Trophoblast cell (in vitro differentiated cells and primary cell): ENCODE data around the gene GPR25.
A peak's percentile ranks its signal among the peaks of the same experiment; 100 is the strongest.

Experiments used
- DNase-seq, 2 donors: peaks; one replicate each; pipeline ENCODE4 v3.0.0-alpha.2; 2016
- H2AFZ ChIP-seq: 2 replicates; pipeline ENCODE4 v1.6.1; 2013; ENCODE audit warnings: low read length, moderate library complexity, mild to moderate bottlenecking; ENCODE audit not compliant: insufficient read depth, poor library complexity
- H2AK5ac ChIP-seq: 2 replicates; pipeline ENCODE4 v1.6.1; 2013; ENCODE audit warnings: mild to moderate bottlenecking, low read length
- H2BK120ac ChIP-seq: 2 replicates; pipeline ENCODE4 v1.6.1; 2013; ENCODE audit warnings: low read length, mild to moderate bottlenecking, moderate library complexity; ENCODE audit not compliant: insufficient read depth, poor library complexity
- H2BK12ac ChIP-seq: 2 replicates; pipeline ENCODE4 v1.6.1; 2013; ENCODE audit warnings: mild to moderate bottlenecking, low read length, moderate library complexity
- H2BK5ac ChIP-seq: 2 replicates; pipeline ENCODE4 v1.6.1; 2013; ENCODE audit warnings: low read length, low read depth, moderate library complexity, mild to moderate bottlenecking; ENCODE audit not compliant: poor library complexity
- H3K14ac ChIP-seq: 2 replicates; pipeline ENCODE4 v1.6.1; 2013; ENCODE audit warnings: mild to moderate bottlenecking, low read length
- H3K18ac ChIP-seq: 2 replicates; pipeline ENCODE4 v1.6.1; 2013; ENCODE audit warnings: mild to moderate bottlenecking, low read length
- H3K23ac ChIP-seq: 2 replicates; pipeline ENCODE4 v1.6.1; 2013; ENCODE audit warnings: low read length
- H3K27ac ChIP-seq: 2 replicates; pipeline ENCODE4 v1.5.1; 2013; ENCODE audit warnings: low read depth, mild to moderate bottlenecking, inconsistent platforms, low read length, moderate library complexity
- H3K27me3 ChIP-seq: 2 replicates; pipeline ENCODE4 v1.6.1; 2013; ENCODE audit warnings: inconsistent platforms, mild to moderate bottlenecking, low read length, moderate library complexity; ENCODE audit not compliant: insufficient read depth
- H3K36me3 ChIP-seq, 2 experiments: 1 replicate in 1 of 2; 2 replicates in 1 of 2; pipeline ENCODE4 v1.6.1; 2013; ENCODE audit warnings: low read length in 2 of 2, mild to moderate bottlenecking in 2 of 2, moderate library complexity in 1 of 2; ENCODE audit not compliant: insufficient read depth in 2 of 2, control insufficient read depth in 1 of 2
- H3K4ac ChIP-seq: 2 replicates; pipeline ENCODE4 v1.6.1; 2013; ENCODE audit warnings: low read depth, mild to moderate bottlenecking, low read length, moderate library complexity
- H3K4me1 ChIP-seq, 2 experiments: 1 replicate in 1 of 2; 2 replicates in 1 of 2; pipeline ENCODE4 v1.6.1; 2013; ENCODE audit warnings: low read length in 2 of 2, mild to moderate bottlenecking in 2 of 2, moderate library complexity in 1 of 2; ENCODE audit not compliant: insufficient read depth in 2 of 2, control insufficient read depth in 1 of 2
- H3K4me2 ChIP-seq: 2 replicates; pipeline ENCODE4 v1.6.1; 2013; ENCODE audit warnings: inconsistent platforms, mild to moderate bottlenecking, low read length, moderate library complexity
- H3K4me3 ChIP-seq: 2 replicates; pipeline ENCODE4 v1.5.1; 2013; ENCODE audit warnings: mild to moderate bottlenecking, low read depth, low read length, inconsistent platforms
- H3K79me1 ChIP-seq: one replicate; pipeline ENCODE4 v1.6.1; 2013; ENCODE audit warnings: low read length
- H3K79me2 ChIP-seq: 2 replicates; pipeline ENCODE4 v1.6.1; 2013; ENCODE audit warnings: low read length, mild to moderate bottlenecking; ENCODE audit not compliant: control insufficient read depth, insufficient read depth, poor library complexity
- H3K9ac ChIP-seq: 2 replicates; pipeline ENCODE4 v1.6.1; 2013; ENCODE audit warnings: mild to moderate bottlenecking, low read length
- H3K9me3 ChIP-seq: 2 replicates; pipeline ENCODE4 v1.6.1; 2013; ENCODE audit warnings: low read depth, mild to moderate bottlenecking, control low read depth, inconsistent platforms, low read length; ENCODE audit not compliant: insufficient read depth
- H4K12ac ChIP-seq: 2 replicates; pipeline ENCODE4 v1.6.1; 2013; ENCODE audit warnings: low read depth, mild to moderate bottlenecking, low read length, moderate library complexity
- H4K8ac ChIP-seq: 2 replicates; pipeline ENCODE4 v1.6.1; 2013; ENCODE audit warnings: low read depth, mild to moderate bottlenecking, low read length, moderate library complexity
- H4K91ac ChIP-seq: one replicate; pipeline ENCODE4 v1.6.1; 2013; ENCODE audit warnings: low read depth, mild to moderate bottlenecking, low read length, moderate library complexity
- WGBS: extraction: QIAGEN DNeasy Blood & Tissue Kit; methylation state at CpG from one replicate; pipeline ENCODE4 v1.1.7; 2013; ENCODE audit warnings: missing lambda C conversion rate; ENCODE audit not compliant: insufficient read length, insufficient coverage; ENCODE audit errors: extremely low coverage; 5-methylcytosine and 5-hydroxymethylcytosine counted together

Gene GPR25

DNA sequence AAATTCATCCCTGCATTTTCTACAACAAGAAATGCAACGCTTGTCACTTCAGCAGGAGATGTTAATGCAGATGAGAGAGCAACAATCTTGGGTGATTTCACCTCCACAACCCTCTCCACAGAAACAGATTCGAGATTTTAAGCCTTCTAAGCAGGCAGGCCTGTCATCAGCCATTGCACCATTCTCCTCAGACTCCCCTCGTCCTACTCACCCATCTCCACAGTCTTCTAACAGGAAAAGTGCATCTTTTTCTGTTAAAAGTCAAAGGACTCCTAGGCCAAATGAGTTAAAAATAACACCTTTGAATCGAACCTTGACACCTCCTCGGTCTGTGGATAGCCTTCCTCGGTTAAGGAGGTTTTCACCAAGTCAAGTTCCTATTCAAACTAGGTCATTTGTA, 23.4 kb upstream of the GPR25 start:
- no peaks in the 10 kb centered on the region for H3K79me1 ChIP-seq
- no CpG with 5 or more reads among the region's 6 CpGs for WGBS

GRCh38 chr1:200850554-200850953, 22.2 kb upstream of the GPR25 start:
- Histone ChIP-seq H3K14ac (no peak overlapping the region), H3K79me1 (no peaks in the 10 kb centered on the region), H3K27ac (no peak overlapping the region), H3K79me2 (no peaks in the 10 kb centered on the region), H2BK5ac (no peak overlapping the region), H3K23ac (no peak overlapping the region), H2AFZ (no peak overlapping the region), H3K4me3 (no peak overlapping the region), H2BK120ac (no peak overlapping the region), H2AK5ac (no peak overlapping the region), H3K4me1 (no peaks in the 10 kb centered on the region), H3K9ac (no peak overlapping the region), H3K18ac (no peak overlapping the region), H2BK12ac (no peak overlapping the region), H4K91ac (no peak overlapping the region), H4K12ac (no peak overlapping the region), H3K27me3 (no peaks in the 10 kb centered on the region), H3K36me3 (peaks cover 9 to 24% of the 10 kb centered on the region in 2 experiments), H3K9me3 (no peaks in the 10 kb centered on the region), H4K8ac (no peak overlapping the region), H3K4me2 (no peak overlapping the region), H3K4ac (no peak overlapping the region)
- DNase-seq = no peak

More for the DNA sequence above, 23.4 kb upstream of the GPR25 start:
- Histone ChIP-seq H3K4me1 (no peaks in the 10 kb centered on the region), H2AK5ac (no peak overlapping the region), H4K91ac (no peak overlapping the region), H2BK5ac (no peak overlapping the region), H4K12ac (no peak overlapping the region), H2BK120ac (no peak overlapping the region), H3K4ac (no peak overlapping the region), H2BK12ac (no peak overlapping the region), H3K79me2 (no peaks in the 10 kb centered on the region), H3K23ac (no peak overlapping the region), H3K27ac (no peak overlapping the region), H3K14ac (no peak overlapping the region), H3K27me3 (no peaks in the 10 kb centered on the region), H3K4me3 (no peak overlapping the region), H3K9ac (no peak overlapping the region), H3K4me2 (no peak overlapping the region), H3K36me3 (peaks cover 8 to 23% of the 10 kb centered on the region in 2 experiments), H3K9me3 (no peaks in the 10 kb centered on the region), H4K8ac (peak overlapping the region; percentile 1), H3K18ac (no peak overlapping the region), H2AFZ (no peak overlapping the region)
- no peak for DNase-seq

GRCh38 chr1:200856716-200857357, 15.9 kb upstream of the GPR25 start:
- no peak overlapping the region for H3K14ac ChIP-seq
- H3K79me1 ChIP-seq = no peaks in the 10 kb centered on the region
- H3K18ac ChIP-seq = no peak overlapping the region
- H3K9ac ChIP-seq = no peak overlapping the region
- H3K27me3 ChIP-seq = no peaks in the 10 kb centered on the region
- H4K91ac ChIP-seq = no peak overlapping the region
- no peak overlapping the region for H2BK5ac ChIP-seq
- peaks cover 9 to 10% of the 10 kb centered on the region in 2 experiments for H3K36me3 ChIP-seq
- H3K4ac ChIP-seq = no peak overlapping the region
- H2AK5ac ChIP-seq = no peak overlapping the region
- no peaks in the 10 kb centered on the region for H3K9me3 ChIP-seq
- H3K4me3 ChIP-seq = no peak overlapping the region
- H3K79me2 ChIP-seq = no peaks in the 10 kb centered on the region
- H2BK12ac ChIP-seq = no peak overlapping the region
- no peak for DNase-seq
- no peak overlapping the region for H4K8ac ChIP-seq
- no peak overlapping the region for H3K27ac ChIP-seq
- no CpG with 5 or more reads among the region's 2 CpGs for WGBS
- H4K12ac ChIP-seq = no peak overlapping the region
- no peak overlapping the region for H2BK120ac ChIP-seq
- H3K4me1 ChIP-seq = no peaks in the 10 kb centered on the region
- H3K23ac ChIP-seq = no peak overlapping the region
- no peak overlapping the region for H3K4me2 ChIP-seq
- H2AFZ ChIP-seq = no peak overlapping the region

DNA sequence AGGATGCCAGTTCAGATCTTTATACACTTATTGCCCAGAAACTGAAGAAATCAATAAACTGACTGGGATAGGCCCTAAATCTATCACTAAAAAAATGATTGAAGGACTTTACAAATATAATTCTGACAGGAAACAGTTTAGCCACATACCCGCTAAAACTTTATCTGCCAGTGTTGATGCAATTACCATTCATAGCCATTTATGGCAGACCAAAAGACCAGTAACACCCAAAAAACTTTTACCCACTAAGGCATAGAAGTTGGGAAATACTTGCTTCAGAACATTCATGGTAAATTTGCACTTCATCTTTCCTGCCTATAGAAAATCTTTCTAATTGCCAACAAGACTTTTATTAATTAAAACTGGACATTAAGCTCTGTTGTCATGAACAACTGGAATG, 15.0 kb upstream of the GPR25 start:
- Histone ChIP-seq H3K27ac (no peak overlapping the region), H2BK5ac (no peak overlapping the region), H4K8ac (no peak overlapping the region), H2BK12ac (no peak overlapping the region), H3K4me1 (no peaks in the 10 kb centered on the region), H4K12ac (no peak overlapping the region), H2AK5ac (no peak overlapping the region), H3K36me3 (peaks cover 12 to 13% of the 10 kb centered on the region in 2 experiments), H3K79me1 (no peaks in the 10 kb centered on the region), H2BK120ac (no peak overlapping the region), H3K14ac (no peak overlapping the region), H3K4ac (no peak overlapping the region), H3K4me3 (no peak overlapping the region), H2AFZ (no peak overlapping the region), H4K91ac (no peak overlapping the region), H3K18ac (no peak overlapping the region), H3K4me2 (no peak overlapping the region), H3K23ac (no peak overlapping the region), H3K9ac (no peak overlapping the region), H3K79me2 (no peaks in the 10 kb centered on the region), H3K9me3 (no peaks in the 10 kb centered on the region), H3K27me3 (no peaks in the 10 kb centered on the region)
- no peak for DNase-seq
- WGBS = no CpG with 5 or more reads among the region's 1 CpG
